Neural progenitor cell (in vitro differentiated cells): Measurements from ENCODE around the gene NWD2. TPM values are rescaled to one million over a fixed set of nuclear protein-coding genes. Genes with fewer than 3 reads are reported as not detected.

Source experiments
- DNase-seq: peaks from one replicate; pipeline ENCODE4 v3.0.0-alpha.2; 2016; ENCODE audit warnings: low spot score
- H2AFZ ChIP-seq: fragments of 200-600 bp; sonication (generic); replicated peaks from 2 replicates; pipeline ENCODE4 v1.6.1; 2016; ENCODE audit warnings: antibody characterized with exemption
- H3F3A ChIP-seq: fragments of 200-600 bp; sonication (generic); 2 replicates; pipeline ENCODE4 v1.6.1; 2016; ENCODE audit warnings: antibody characterized with exemption, low read depth
- H3K27ac ChIP-seq: fragments of 200-600 bp; sonication (generic); 2 replicates; pipeline ENCODE4 v1.5.1; 2016; ENCODE audit warnings: mild to moderate bottlenecking
- H3K27me3 ChIP-seq: fragments of 200-600 bp; sonication (generic); 2 replicates; pipeline ENCODE4 v1.6.1; 2016; ENCODE audit warnings: mild to moderate bottlenecking, moderate library complexity
- H3K36me3 ChIP-seq: fragments of 200-600 bp; sonication (generic); 2 replicates; pipeline ENCODE4 v1.5.1; 2016
- H3K4me1 ChIP-seq: fragments of 200-600 bp; sonication (generic); 2 replicates; pipeline ENCODE4 v1.6.1; 2016; ENCODE audit warnings: mixed run types
- H3K4me2 ChIP-seq: fragments of 200-600 bp; sonication (generic); 2 replicates; pipeline ENCODE4 v1.6.1; 2016
- H3K4me3 ChIP-seq: fragments of 200-600 bp; sonication (generic); 2 replicates; pipeline ENCODE4 v1.5.1; 2016
- H3K79me2 ChIP-seq: fragments of 200-600 bp; sonication (generic); 2 replicates; pipeline ENCODE4 v1.6.1; 2016; ENCODE audit warnings: low read depth
- H3K9ac ChIP-seq: fragments of 200-600 bp; sonication (generic); 2 replicates; pipeline ENCODE4 v1.6.1; 2016
- H3K9me3 ChIP-seq: fragments of 200-600 bp; sonication (generic); 2 replicates; pipeline ENCODE4 v1.5.1; 2016; ENCODE audit warnings: low read depth
- H4K20me1 ChIP-seq: fragments of 200-600 bp; sonication (generic); 2 replicates; pipeline ENCODE4 v1.6.1; 2016; ENCODE audit warnings: low read depth
- H3K27ac Mint-ChIP-seq: 3 replicates; pipeline ENCODE4 v1.8.0; 2021; ENCODE audit warnings: mixed read lengths
- H3K27me3 Mint-ChIP-seq: 2 replicates; pipeline ENCODE4 v1.8.0; 2022; ENCODE audit warnings: low read depth, mild to moderate bottlenecking, inconsistent platforms, moderate library complexity, mixed read lengths; ENCODE audit not compliant: insufficient read depth
- H3K36me3 Mint-ChIP-seq: 3 replicates; pipeline ENCODE4 v1.8.0; 2021; ENCODE audit warnings: mixed read lengths
- H3K4me1 Mint-ChIP-seq: 3 replicates; pipeline ENCODE4 v1.8.0; 2021; ENCODE audit warnings: mixed read lengths
- H3K4me3 Mint-ChIP-seq: 3 replicates; pipeline ENCODE4 v1.8.0; 2021; ENCODE audit warnings: mild to moderate bottlenecking, moderate library complexity, mixed read lengths
- H3K9me3 Mint-ChIP-seq: 3 replicates; pipeline ENCODE4 v1.8.0; 2020; ENCODE audit warnings: mixed read lengths
- CTCF ChIP-seq: fragments of 200-600 bp; sonication (generic); IDR thresholded peaks from 2 replicates; pipeline ENCODE4 v1.5.1; 2017; ENCODE audit warnings: antibody characterized with exemption, mild to moderate bottlenecking
- EZH2 ChIP-seq: fragments of 200-600 bp; sonication (generic); IDR thresholded peaks from 2 replicates; pipeline ENCODE4 v1.6.1; 2017; ENCODE audit warnings: antibody characterized with exemption, mild to moderate bottlenecking, moderate library complexity
- EZH2phosphoT487 ChIP-seq: fragments of 200-600 bp; sonication (generic); IDR thresholded peaks from 2 replicates; pipeline ENCODE4 v1.6.1; 2017; ENCODE audit warnings: antibody characterized with exemption
- total RNA-seq: library from RNA; depleted of rRNA; stranded (reverse); fragments of >200 nt; gene quantifications from 2 replicates; pipeline ENCODE4 v1.2.3, GENCODE V29; 2015; ENCODE audit warnings: low replicate concordance

The NWD2 gene
- total RNA-seq, 1 donor from 2014 or later, result not detected

DNA sequence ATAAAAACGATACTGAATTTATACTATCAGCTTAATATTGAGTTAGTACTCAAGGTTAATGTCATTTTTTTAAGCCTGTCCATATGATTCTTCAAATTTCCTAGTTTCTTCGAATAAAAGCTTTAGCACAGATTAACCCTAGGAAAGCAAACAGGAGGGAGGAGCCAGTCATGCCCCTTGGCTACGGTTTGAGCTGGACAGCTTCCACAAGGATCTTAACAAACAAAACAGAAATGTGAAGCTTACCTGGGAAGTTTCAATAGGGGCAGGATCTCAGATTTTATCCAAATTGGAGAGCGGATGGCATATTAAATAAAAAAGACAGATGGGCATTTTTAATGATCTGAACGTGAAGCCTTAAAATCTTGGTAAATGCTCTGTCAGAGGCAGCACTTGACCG is 2.3 kb downstream of the NWD2 start:
- Histone ChIP-seq H3K4me3 (no peak overlapping the region), H4K20me1 (peaks cover 23% of the 10 kb centered on the region), H3K4me1 (peaks cover 12% of the 10 kb centered on the region), H3K36me3 (no peaks in the 10 kb centered on the region), H3K27ac (no peak overlapping the region), H3K79me2 (no peaks in the 10 kb centered on the region), H3K9ac (no peak overlapping the region), H3K9me3 (no peaks in the 10 kb centered on the region), H3F3A (no peaks in the 10 kb centered on the region), H3K27me3 (peaks cover 97% of the 10 kb centered on the region), H3K4me2 (no peak overlapping the region), H2AFZ (no peak overlapping the region)
- peaks cover 57% of the 10 kb centered on the region for H3K27me3 Mint-ChIP-seq
- peaks cover 16% of the 10 kb centered on the region for H3K4me1 Mint-ChIP-seq
- TF ChIP-seq CTCF, result no peak
- no peak for TF ChIP-seq EZH2
- TF ChIP-seq EZH2phosphoT487, result no peak
- H3K4me3 Mint-ChIP-seq, result no peak overlapping the region
- no peaks in the 10 kb centered on the region for H3K9me3 Mint-ChIP-seq
- no peak overlapping the region for H3K27ac Mint-ChIP-seq
- no peak for DNase-seq
- no peaks in the 10 kb centered on the region for H3K36me3 Mint-ChIP-seq

- Mint-ChIP-seq H3K4me1 (no peaks in the 10 kb centered on the region), H3K9me3 (no peaks in the 10 kb centered on the region), H3K4me3 (no peak overlapping the region), H3K36me3 (no peaks in the 10 kb centered on the region), H3K27ac (no peak overlapping the region), H3K27me3 (no peaks in the 10 kb centered on the region)
- TF ChIP-seq CTCF (no peak), EZH2 (no peak), EZH2phosphoT487 (no peak)
- Histone ChIP-seq H2AFZ (no peak overlapping the region), H3K79me2 (no peaks in the 10 kb centered on the region), H3K27ac (no peak overlapping the region), H3F3A (no peaks in the 10 kb centered on the region), H3K36me3 (no peaks in the 10 kb centered on the region), H3K4me2 (no peak overlapping the region), H3K27me3 (peaks cover 4% of the 10 kb centered on the region), H4K20me1 (no peaks in the 10 kb centered on the region), H3K9ac (no peak overlapping the region), H3K4me3 (no peak overlapping the region), H3K9me3 (no peaks in the 10 kb centered on the region), H3K4me1 (no peaks in the 10 kb centered on the region)
- no peak for DNase-seq
Observed at GRCh38 chr4:37258221-37258620, 13.7 kb downstream of the NWD2 start.

DNA sequence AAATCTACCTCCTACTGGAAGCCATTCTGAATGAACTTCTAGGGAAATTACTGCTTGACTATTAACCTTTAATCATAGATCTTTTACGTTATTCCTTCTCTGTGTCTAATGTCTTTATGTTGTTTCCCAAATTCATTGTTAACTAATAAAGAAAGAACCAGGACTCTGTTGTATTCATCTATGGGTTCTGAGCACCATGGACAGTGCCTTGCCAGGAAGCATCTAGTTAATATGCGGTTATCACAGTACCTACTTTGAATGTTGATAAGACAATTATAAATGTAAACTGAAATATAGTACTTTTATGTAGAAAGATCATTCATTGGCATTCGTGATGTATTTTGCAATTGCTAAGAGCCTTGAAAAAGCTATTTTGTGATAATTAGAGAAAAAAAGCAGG is 23.8 kb downstream of the NWD2 start:
- Mint-ChIP-seq H3K36me3 (no peaks in the 10 kb centered on the region), H3K9me3 (no peaks in the 10 kb centered on the region), H3K27ac (no peak overlapping the region), H3K27me3 (no peaks in the 10 kb centered on the region), H3K4me3 (no peak overlapping the region), H3K4me1 (no peaks in the 10 kb centered on the region)
- Histone ChIP-seq H3K79me2 (no peaks in the 10 kb centered on the region), H3K4me1 (no peaks in the 10 kb centered on the region), H3K9me3 (no peaks in the 10 kb centered on the region), H3K27me3 (no peaks in the 10 kb centered on the region), H3K4me3 (no peak overlapping the region), H3K4me2 (no peak overlapping the region), H2AFZ (no peak overlapping the region), H3K27ac (no peak overlapping the region), H4K20me1 (no peaks in the 10 kb centered on the region), H3F3A (no peaks in the 10 kb centered on the region), H3K36me3 (no peaks in the 10 kb centered on the region), H3K9ac (no peak overlapping the region)
- no peak for DNase-seq
- no peak for TF ChIP-seq EZH2
- no peak for TF ChIP-seq CTCF
- TF ChIP-seq EZH2phosphoT487, result no peak
